K562 (cell line): ENCODE results near the gene ZFPM1.

Experiments
- FOXK2 ChIP-seq, 2 experiments: fragments of 450-650 bp; IDR thresholded peaks in 1 of 2; conservative IDR thresholded peaks in 1 of 2; 2 replicates each; pipeline ENCODE4 v1.6.1; 2016; ENCODE audit warnings: low read depth in 2 of 2, mild to moderate bottlenecking in 1 of 2
- GABPB2 ChIP-seq: fragments of 250-450 bp; sonication (Bioruptor Pico); conservative IDR thresholded peaks from 2 replicates; pipeline ENCODE4 v1.5.1; 2021; ENCODE audit warnings: mild to moderate bottlenecking
- HDAC2 ChIP-seq: fragments of 450-650 bp; IDR thresholded peaks from 2 replicates; pipeline ENCODE4 v1.6.1; 2016; ENCODE audit warnings: mild to moderate bottlenecking
- KHSRP ChIP-seq: fragments of 450-650 bp; IDR thresholded peaks from 2 replicates; pipeline ENCODE4 v1.6.1; 2017
- POLR2A ChIP-seq: fragments of 450-650 bp; conservative IDR thresholded peaks from 2 replicates; pipeline ENCODE4 v1.6.1; 2016
- TARDBP ChIP-seq: fragments of 450-650 bp; IDR thresholded peaks from 2 replicates; pipeline ENCODE4 v1.6.1; 2016
- TBP ChIP-seq: optimal IDR thresholded peaks from 2 replicates; pipeline ENCODE3; 2011; ENCODE audit warnings: low read depth, low read length, improper control_type of control experiment
- U2AF1 ChIP-seq: fragments of 200-400 bp; formaldehyde crosslinking; optimal IDR thresholded peaks from 2 replicates; pipeline ENCODE3; 2017; ENCODE audit warnings: mild to moderate bottlenecking, low read depth, low read length, moderate library complexity
- YY1 ChIP-seq, 3 experiments: IDR thresholded peaks; 2 replicates each; pipeline ENCODE4 v1.6.1; 2011; ENCODE audit warnings: low read length in 2 of 3, mild to moderate bottlenecking in 2 of 3, moderate library complexity in 2 of 3, borderline replicate concordance in 1 of 3, control low read depth in 1 of 3, low read depth in 1 of 3; ENCODE audit not compliant: insufficient read depth in 3 of 3, insufficient replicate concordance in 2 of 3, control insufficient read depth in 1 of 3, insufficient read length in 1 of 3; ENCODE audit errors: extremely low read depth in 1 of 3
- TF ChIP-seq, protein P1 (sequence below), 3 experiments: IDR thresholded peaks in 2 of 3; conservative IDR thresholded peaks in 1 of 3; 2 replicates each; pipeline ENCODE4 v1.5.1; 2011 to 2012; ENCODE audit warnings: low read length in 3 of 3, mild to moderate bottlenecking in 3 of 3, control low read depth in 2 of 3, improper control_type of control experiment in 1 of 3, inconsistent platforms in 1 of 3, low read depth in 1 of 3, mixed read lengths in 1 of 3, moderate library complexity in 1 of 3; ENCODE audit not compliant: insufficient read depth in 2 of 3
- TF ChIP-seq, protein P2 (sequence below), 2 experiments: fragments of 450-650 bp; IDR thresholded peaks; 2 replicates each; pipeline ENCODE4 v1.6.1; 2016
- TF ChIP-seq, protein P3 (sequence below): sonication (generic); formaldehyde crosslinking; IDR thresholded peaks from 2 replicates; pipeline ENCODE4 v1.8.0; 2022; ENCODE audit warnings: mild to moderate bottlenecking, missing genetic modification reagents
- TF ChIP-seq, protein P4 (sequence below): fragments of 200-800 bp; sonication (Bioruptor generic); IDR thresholded peaks from 2 replicates; pipeline ENCODE4 v1.6.1; 2016; ENCODE audit warnings: missing genetic modification characterization, missing compliant biosample characterization
- TF ChIP-seq, protein P5 (sequence below): fragments of 450-650 bp; IDR thresholded peaks from 2 replicates; pipeline ENCODE4 v1.6.1; 2016

- TF ChIP-seq TBP (peak; percentile 40), HDAC2 (peak; percentile 80; the same call in 1 of the 2 replicates), KHSRP (no peak), TARDBP (no peak), FOXK2 (conservative IDR thresholded peaks at IDR 0.05 in 1 of 2, IDR thresholded peaks at IDR 0.05 in 1 of 2; ENCODE audit: low read depth in 2 of 2) (no peak), POLR2A (no peak), YY1 (IDR thresholded peaks at IDR 0.05; ENCODE audit: borderline replicate concordance in 1 of 3, control insufficient read depth in 1 of 3, extremely low read depth in 1 of 3, insufficient read depth in 3 of 3, insufficient read length in 1 of 3, insufficient replicate concordance in 2 of 3, low read depth in 1 of 3, low read length in 2 of 3) (no peak), U2AF1 (no peak), GABPB2 (no peak)
- TF ChIP-seq, protein P1, sequence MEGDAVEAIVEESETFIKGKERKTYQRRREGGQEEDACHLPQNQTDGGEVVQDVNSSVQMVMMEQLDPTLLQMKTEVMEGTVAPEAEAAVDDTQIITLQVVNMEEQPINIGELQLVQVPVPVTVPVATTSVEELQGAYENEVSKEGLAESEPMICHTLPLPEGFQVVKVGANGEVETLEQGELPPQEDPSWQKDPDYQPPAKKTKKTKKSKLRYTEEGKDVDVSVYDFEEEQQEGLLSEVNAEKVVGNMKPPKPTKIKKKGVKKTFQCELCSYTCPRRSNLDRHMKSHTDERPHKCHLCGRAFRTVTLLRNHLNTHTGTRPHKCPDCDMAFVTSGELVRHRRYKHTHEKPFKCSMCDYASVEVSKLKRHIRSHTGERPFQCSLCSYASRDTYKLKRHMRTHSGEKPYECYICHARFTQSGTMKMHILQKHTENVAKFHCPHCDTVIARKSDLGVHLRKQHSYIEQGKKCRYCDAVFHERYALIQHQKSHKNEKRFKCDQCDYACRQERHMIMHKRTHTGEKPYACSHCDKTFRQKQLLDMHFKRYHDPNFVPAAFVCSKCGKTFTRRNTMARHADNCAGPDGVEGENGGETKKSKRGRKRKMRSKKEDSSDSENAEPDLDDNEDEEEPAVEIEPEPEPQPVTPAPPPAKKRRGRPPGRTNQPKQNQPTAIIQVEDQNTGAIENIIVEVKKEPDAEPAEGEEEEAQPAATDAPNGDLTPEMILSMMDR (IDR thresholded peaks at IDR 0.05 in 2 of 3, conservative IDR thresholded peaks at IDR 0.05 in 1 of 3; ENCODE audit: insufficient read depth in 2 of 3, low read depth in 1 of 3, low read length in 3 of 3) = 0 out of 6 replicates have a peak, but pooled peaks of 1 of the 3 experiments have one; percentile 1
- TF ChIP-seq, protein P2, sequence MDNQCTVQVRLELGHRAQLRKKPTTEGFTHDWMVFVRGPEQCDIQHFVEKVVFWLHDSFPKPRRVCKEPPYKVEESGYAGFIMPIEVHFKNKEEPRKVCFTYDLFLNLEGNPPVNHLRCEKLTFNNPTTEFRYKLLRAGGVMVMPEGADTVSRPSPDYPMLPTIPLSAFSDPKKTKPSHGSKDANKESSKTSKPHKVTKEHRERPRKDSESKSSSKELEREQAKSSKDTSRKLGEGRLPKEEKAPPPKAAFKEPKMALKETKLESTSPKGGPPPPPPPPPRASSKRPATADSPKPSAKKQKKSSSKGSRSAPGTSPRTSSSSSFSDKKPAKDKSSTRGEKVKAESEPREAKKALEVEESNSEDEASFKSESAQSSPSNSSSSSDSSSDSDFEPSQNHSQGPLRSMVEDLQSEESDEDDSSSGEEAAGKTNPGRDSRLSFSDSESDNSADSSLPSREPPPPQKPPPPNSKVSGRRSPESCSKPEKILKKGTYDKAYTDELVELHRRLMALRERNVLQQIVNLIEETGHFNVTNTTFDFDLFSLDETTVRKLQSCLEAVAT (IDR thresholded peaks at IDR 0.05) = peak in 1 of 2 experiments; percentile 50; a peak in 1 of 4 replicates
- TF ChIP-seq, protein P3, sequence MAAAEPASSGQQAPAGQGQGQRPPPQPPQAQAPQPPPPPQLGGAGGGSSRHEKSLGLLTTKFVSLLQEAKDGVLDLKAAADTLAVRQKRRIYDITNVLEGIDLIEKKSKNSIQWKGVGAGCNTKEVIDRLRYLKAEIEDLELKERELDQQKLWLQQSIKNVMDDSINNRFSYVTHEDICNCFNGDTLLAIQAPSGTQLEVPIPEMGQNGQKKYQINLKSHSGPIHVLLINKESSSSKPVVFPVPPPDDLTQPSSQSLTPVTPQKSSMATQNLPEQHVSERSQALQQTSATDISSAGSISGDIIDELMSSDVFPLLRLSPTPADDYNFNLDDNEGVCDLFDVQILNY (CRISPR knock-in tag) = no peak
- TF ChIP-seq, protein P4, sequence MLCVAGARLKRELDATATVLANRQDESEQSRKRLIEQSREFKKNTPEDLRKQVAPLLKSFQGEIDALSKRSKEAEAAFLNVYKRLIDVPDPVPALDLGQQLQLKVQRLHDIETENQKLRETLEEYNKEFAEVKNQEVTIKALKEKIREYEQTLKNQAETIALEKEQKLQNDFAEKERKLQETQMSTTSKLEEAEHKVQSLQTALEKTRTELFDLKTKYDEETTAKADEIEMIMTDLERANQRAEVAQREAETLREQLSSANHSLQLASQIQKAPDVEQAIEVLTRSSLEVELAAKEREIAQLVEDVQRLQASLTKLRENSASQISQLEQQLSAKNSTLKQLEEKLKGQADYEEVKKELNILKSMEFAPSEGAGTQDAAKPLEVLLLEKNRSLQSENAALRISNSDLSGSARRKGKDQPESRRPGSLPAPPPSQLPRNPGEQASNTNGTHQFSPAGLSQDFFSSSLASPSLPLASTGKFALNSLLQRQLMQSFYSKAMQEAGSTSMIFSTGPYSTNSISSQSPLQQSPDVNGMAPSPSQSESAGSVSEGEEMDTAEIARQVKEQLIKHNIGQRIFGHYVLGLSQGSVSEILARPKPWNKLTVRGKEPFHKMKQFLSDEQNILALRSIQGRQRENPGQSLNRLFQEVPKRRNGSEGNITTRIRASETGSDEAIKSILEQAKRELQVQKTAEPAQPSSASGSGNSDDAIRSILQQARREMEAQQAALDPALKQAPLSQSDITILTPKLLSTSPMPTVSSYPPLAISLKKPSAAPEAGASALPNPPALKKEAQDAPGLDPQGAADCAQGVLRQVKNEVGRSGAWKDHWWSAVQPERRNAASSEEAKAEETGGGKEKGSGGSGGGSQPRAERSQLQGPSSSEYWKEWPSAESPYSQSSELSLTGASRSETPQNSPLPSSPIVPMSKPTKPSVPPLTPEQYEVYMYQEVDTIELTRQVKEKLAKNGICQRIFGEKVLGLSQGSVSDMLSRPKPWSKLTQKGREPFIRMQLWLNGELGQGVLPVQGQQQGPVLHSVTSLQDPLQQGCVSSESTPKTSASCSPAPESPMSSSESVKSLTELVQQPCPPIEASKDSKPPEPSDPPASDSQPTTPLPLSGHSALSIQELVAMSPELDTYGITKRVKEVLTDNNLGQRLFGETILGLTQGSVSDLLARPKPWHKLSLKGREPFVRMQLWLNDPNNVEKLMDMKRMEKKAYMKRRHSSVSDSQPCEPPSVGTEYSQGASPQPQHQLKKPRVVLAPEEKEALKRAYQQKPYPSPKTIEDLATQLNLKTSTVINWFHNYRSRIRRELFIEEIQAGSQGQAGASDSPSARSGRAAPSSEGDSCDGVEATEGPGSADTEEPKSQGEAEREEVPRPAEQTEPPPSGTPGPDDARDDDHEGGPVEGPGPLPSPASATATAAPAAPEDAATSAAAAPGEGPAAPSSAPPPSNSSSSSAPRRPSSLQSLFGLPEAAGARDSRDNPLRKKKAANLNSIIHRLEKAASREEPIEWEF (CRISPR knock-in tag) = no peak
- TF ChIP-seq, protein P5, sequence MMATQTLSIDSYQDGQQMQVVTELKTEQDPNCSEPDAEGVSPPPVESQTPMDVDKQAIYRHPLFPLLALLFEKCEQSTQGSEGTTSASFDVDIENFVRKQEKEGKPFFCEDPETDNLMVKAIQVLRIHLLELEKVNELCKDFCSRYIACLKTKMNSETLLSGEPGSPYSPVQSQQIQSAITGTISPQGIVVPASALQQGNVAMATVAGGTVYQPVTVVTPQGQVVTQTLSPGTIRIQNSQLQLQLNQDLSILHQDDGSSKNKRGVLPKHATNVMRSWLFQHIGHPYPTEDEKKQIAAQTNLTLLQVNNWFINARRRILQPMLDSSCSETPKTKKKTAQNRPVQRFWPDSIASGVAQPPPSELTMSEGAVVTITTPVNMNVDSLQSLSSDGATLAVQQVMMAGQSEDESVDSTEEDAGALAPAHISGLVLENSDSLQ = 0 out of 2 replicates have a peak, but pooled peaks have one; percentile 25
Measured at GRCh38 chr16:88461331-88462269, 8.5 kb downstream of the ZFPM1 start.
